ENCODE data around the gene SNRPA.

The SNRPA gene

DNA sequence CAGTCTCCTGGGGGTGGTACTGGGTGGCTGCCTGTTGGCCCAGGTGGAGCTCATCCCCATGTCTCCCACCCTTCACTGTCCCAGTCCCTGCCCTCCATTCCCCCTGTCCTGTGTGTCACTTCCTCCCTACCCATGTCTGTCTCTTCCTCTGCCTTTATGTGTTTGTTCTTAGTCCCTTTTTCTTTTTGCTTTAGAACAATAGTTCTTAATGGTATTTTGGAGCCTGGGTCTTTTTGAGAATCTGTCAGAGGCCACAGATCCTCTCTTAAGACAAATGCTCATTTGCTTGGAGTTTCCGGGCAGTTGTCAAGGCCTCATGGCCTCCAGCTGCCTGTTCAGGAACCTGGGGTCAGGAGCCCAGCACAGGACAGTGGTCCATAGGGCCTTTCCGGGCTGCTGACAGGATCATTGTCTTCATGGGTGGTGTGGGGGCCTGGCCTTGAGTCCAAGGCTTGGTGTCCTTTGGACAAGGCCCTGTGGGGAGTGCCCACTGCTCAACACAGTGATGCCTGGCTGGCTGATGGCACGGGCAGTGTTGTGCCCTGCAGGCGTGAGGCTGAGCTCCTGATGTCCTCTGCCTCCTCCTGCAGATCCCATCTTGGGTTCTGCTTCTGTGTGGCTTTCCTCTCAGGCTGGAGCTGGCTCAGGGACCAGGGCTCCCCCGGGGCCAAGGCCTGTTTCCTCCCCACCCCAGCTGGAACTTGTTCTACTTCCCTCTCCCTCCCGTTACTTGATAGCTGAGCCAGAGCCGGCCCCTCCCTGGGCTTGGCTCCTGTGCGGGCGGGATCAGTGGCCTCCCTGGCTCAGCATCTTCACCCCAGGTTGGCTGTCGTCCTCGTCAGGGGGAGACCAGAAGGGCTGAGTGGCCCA, 51.5 kb downstream of the SNRPA start:
- CTCF ChIA-PET: interaction anchor here (0.8 to 1.1 kb wide), 5 partner anchors 9 to 173 kb away, joined by 3 to 4 read pairs (median 3); no protein-coding TSS in a partner anchor
- H3K27ac ChIP-seq (ENCODE audit: extremely low read depth, low read depth, low read length): peak overlapping the region; percentile 67; the same call in 1 of the 2 replicates
- peaks cover 41 to 58% of the 10 kb centered on the region in 2 experiments for H3K36me3 ChIP-seq (ENCODE audit: control insufficient read depth in 2 of 2, insufficient read depth in 1 of 2, low read length in 2 of 2)
- H3K9me3 ChIP-seq (ENCODE audit: control insufficient read depth, insufficient read depth, low read depth, low read length): no peaks in the 10 kb centered on the region
- H3K4me3 ChIP-seq (ENCODE audit: low read depth, low read length): no peak overlapping the region
- peaks cover 80% of the 10 kb centered on the region for H3K4me1 ChIP-seq (ENCODE audit: control insufficient read depth, insufficient read depth, low read length)
- POLR2A ChIA-PET: interaction anchor here (0.7 to 8.6 kb wide), 3 partner anchors 25 to 53 kb away, joined by 3 to 86 read pairs (median 56); partner anchors contain the start of genes ACTMAP, RAB4B and SNRPA
- TF ChIP-seq ZNF837 (tag by site-specific recombination; IDR thresholded peaks at IDR 0.05) (no peak), ZBTB8A (tag by site-specific recombination; IDR thresholded peaks at IDR 0.05) (0 out of 2 replicates have a peak, but pooled peaks have one; percentile 16), SALL2 (tag by site-specific recombination; IDR thresholded peaks at IDR 0.05; ENCODE audit: borderline replicate concordance) (no peak), ZBTB48 (tag by site-specific recombination; IDR thresholded peaks at IDR 0.05) (peak; percentile 89), ZBTB17 (tag by site-specific recombination; IDR thresholded peaks at IDR 0.05) (peak; percentile 73), ZNF677 (tag by site-specific recombination; IDR thresholded peaks at IDR 0.05) (0 out of 2 replicates have a peak, but pooled peaks have one; percentile 16), ZNF248 (tag by site-specific recombination; IDR thresholded peaks at IDR 0.05) (no peak), ZNF112 (tag by site-specific recombination; IDR thresholded peaks at IDR 0.05) (no peak), GLI2 (tag by site-specific recombination; IDR thresholded peaks at IDR 0.05; ENCODE audit: borderline replicate concordance, low read depth) (no peak), KLF1 (tag by site-specific recombination; IDR thresholded peaks at IDR 0.05) (peak; percentile 98), ZNF223 (tag by site-specific recombination; IDR thresholded peaks at IDR 0.05) (no peak), ZNF311 (tag by site-specific recombination; IDR thresholded peaks at IDR 0.05; ENCODE audit: borderline replicate concordance) (no peak), ZNF600 (tag by site-specific recombination; IDR thresholded peaks at IDR 0.05) (peak; percentile 94), OSR2 (tag by site-specific recombination; IDR thresholded peaks at IDR 0.05) (0 out of 2 replicates have a peak, but pooled peaks have one; percentile 20), ZNF341 (tag by site-specific recombination; IDR thresholded peaks at IDR 0.05; ENCODE audit: low read depth) (peak; percentile 20; the same call in 1 of the 2 replicates), ZNF266 (tag by site-specific recombination; IDR thresholded peaks at IDR 0.05; ENCODE audit: low read depth) (no peak)
- TF ChIP-seq, protein P1, sequence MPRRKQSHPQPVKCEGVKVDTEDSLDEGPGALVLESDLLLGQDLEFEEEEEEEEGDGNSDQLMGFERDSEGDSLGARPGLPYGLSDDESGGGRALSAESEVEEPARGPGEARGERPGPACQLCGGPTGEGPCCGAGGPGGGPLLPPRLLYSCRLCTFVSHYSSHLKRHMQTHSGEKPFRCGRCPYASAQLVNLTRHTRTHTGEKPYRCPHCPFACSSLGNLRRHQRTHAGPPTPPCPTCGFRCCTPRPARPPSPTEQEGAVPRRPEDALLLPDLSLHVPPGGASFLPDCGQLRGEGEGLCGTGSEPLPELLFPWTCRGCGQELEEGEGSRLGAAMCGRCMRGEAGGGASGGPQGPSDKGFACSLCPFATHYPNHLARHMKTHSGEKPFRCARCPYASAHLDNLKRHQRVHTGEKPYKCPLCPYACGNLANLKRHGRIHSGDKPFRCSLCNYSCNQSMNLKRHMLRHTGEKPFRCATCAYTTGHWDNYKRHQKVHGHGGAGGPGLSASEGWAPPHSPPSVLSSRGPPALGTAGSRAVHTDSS (tag by site-specific recombination; IDR thresholded peaks at IDR 0.05): no peak
- TF ChIP-seq, protein P2, sequence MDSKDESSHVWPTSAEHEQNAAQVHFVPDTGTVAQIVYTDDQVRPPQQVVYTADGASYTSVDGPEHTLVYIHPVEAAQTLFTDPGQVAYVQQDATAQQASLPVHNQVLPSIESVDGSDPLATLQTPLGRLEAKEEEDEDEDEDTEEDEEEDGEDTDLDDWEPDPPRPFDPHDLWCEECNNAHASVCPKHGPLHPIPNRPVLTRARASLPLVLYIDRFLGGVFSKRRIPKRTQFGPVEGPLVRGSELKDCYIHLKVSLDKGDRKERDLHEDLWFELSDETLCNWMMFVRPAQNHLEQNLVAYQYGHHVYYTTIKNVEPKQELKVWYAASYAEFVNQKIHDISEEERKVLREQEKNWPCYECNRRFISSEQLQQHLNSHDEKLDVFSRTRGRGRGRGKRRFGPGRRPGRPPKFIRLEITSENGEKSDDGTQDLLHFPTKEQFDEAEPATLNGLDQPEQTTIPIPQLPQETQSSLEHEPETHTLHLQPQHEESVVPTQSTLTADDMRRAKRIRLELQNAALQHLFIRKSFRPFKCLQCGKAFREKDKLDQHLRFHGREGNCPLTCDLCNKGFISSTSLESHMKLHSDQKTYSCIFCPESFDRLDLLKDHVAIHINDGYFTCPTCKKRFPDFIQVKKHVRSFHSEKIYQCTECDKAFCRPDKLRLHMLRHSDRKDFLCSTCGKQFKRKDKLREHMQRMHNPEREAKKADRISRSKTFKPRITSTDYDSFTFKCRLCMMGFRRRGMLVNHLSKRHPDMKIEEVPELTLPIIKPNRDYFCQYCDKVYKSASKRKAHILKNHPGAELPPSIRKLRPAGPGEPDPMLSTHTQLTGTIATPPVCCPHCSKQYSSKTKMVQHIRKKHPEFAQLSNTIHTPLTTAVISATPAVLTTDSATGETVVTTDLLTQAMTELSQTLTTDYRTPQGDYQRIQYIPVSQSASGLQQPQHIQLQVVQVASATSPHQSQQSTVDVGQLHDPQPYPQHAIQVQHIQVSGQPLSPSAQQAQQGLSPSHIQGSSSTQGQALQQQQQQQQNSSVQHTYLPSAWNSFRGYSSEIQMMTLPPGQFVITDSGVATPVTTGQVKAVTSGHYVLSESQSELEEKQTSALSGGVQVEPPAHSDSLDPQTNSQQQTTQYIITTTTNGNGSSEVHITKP (tag by site-specific recombination; IDR thresholded peaks at IDR 0.05): peak; percentile 95
- TF ChIP-seq, protein P3, sequence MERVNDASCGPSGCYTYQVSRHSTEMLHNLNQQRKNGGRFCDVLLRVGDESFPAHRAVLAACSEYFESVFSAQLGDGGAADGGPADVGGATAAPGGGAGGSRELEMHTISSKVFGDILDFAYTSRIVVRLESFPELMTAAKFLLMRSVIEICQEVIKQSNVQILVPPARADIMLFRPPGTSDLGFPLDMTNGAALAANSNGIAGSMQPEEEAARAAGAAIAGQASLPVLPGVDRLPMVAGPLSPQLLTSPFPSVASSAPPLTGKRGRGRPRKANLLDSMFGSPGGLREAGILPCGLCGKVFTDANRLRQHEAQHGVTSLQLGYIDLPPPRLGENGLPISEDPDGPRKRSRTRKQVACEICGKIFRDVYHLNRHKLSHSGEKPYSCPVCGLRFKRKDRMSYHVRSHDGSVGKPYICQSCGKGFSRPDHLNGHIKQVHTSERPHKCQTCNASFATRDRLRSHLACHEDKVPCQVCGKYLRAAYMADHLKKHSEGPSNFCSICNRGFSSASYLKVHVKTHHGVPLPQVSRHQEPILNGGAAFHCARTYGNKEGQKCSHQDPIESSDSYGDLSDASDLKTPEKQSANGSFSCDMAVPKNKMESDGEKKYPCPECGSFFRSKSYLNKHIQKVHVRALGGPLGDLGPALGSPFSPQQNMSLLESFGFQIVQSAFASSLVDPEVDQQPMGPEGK (tag by site-specific recombination; IDR thresholded peaks at IDR 0.05): peak; percentile 43
- TF ChIP-seq, protein P4, sequence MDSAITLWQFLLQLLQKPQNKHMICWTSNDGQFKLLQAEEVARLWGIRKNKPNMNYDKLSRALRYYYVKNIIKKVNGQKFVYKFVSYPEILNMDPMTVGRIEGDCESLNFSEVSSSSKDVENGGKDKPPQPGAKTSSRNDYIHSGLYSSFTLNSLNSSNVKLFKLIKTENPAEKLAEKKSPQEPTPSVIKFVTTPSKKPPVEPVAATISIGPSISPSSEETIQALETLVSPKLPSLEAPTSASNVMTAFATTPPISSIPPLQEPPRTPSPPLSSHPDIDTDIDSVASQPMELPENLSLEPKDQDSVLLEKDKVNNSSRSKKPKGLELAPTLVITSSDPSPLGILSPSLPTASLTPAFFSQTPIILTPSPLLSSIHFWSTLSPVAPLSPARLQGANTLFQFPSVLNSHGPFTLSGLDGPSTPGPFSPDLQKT (IDR thresholded peaks at IDR 0.05; ENCODE audit: borderline replicate concordance, low read depth, low read length): no peak
- TF ChIP-seq, protein P5, sequence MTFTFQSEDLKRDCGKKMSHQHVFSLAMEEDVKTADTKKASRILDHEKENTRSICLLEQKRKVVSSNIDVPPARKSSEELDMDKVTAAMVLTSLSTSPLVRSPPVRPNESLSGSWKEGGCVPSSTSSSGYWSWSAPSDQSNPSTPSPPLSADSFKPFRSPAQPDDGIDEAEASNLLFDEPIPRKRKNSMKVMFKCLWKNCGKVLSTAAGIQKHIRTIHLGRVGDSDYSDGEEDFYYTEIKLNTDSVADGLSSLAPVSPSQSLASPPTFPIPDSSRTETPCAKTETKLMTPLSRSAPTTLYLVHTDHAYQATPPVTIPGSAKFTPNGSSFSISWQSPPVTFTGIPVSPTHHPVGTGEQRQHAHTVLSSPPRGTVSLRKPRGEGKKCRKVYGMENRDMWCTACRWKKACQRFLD (tag by site-specific recombination; IDR thresholded peaks at IDR 0.05): no peak
- TF ChIP-seq, protein P6, sequence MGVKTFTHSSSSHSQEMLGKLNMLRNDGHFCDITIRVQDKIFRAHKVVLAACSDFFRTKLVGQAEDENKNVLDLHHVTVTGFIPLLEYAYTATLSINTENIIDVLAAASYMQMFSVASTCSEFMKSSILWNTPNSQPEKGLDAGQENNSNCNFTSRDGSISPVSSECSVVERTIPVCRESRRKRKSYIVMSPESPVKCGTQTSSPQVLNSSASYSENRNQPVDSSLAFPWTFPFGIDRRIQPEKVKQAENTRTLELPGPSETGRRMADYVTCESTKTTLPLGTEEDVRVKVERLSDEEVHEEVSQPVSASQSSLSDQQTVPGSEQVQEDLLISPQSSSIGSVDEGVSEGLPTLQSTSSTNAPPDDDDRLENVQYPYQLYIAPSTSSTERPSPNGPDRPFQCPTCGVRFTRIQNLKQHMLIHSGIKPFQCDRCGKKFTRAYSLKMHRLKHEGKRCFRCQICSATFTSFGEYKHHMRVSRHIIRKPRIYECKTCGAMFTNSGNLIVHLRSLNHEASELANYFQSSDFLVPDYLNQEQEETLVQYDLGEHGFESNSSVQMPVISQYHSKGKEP (tag by site-specific recombination; IDR thresholded peaks at IDR 0.05): no peak
- TF ChIP-seq, protein P7, sequence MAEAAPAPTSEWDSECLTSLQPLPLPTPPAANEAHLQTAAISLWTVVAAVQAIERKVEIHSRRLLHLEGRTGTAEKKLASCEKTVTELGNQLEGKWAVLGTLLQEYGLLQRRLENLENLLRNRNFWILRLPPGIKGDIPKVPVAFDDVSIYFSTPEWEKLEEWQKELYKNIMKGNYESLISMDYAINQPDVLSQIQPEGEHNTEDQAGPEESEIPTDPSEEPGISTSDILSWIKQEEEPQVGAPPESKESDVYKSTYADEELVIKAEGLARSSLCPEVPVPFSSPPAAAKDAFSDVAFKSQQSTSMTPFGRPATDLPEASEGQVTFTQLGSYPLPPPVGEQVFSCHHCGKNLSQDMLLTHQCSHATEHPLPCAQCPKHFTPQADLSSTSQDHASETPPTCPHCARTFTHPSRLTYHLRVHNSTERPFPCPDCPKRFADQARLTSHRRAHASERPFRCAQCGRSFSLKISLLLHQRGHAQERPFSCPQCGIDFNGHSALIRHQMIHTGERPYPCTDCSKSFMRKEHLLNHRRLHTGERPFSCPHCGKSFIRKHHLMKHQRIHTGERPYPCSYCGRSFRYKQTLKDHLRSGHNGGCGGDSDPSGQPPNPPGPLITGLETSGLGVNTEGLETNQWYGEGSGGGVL (tag by site-specific recombination; IDR thresholded peaks at IDR 0.05): peak; percentile 56; the same call in 1 of the 2 replicates
